GM13976 (cell line): ENCODE results near the gene GLB1L2.

Experiments used
- DNase-seq: peaks from one replicate; pipeline ENCODE4 v3.0.0; 2012; ENCODE audit warnings: low spot score
- CTCF ChIP-seq: IDR thresholded peaks from 2 replicates; pipeline ENCODE4 v1.5.1; 2012; ENCODE audit warnings: borderline replicate concordance, mild to moderate bottlenecking; ENCODE audit not compliant: insufficient read depth; ENCODE audit errors: extremely low read depth, missing control alignments, control extremely low read depth
- in situ Hi-C: fragments of 300-500 bp; cut with MboI; formaldehyde crosslinking; loops from one replicate; pipeline ENCODE4 v1.12.0; 2022; ENCODE audit warnings: low sequenced_read_pairs, mixed read lengths, inconsistent platforms; ENCODE audit not compliant: unreplicated experiment

Gene GLB1L2

GRCh38 chr11:134412203-134413042 lies 80.6 kb downstream of the GLB1L2 start, which contains the start of gene B3GAT1:
Gene B3GAT1 (minus strand): TSS chr11:134412242. CDS start chr11:134387659, 24,583 bp downstream.
- DNase-seq: peak; percentile 49
- in situ Hi-C loops: no loop called here
- no peak for TF ChIP-seq CTCF

- TF ChIP-seq CTCF: no peak
- DNase-seq: peak; percentile 37
- in situ Hi-C loops: no loop called here
Observed at GRCh38 chr11:134413043-134413825, 81.4 kb downstream of the GLB1L2 start.

DNA sequence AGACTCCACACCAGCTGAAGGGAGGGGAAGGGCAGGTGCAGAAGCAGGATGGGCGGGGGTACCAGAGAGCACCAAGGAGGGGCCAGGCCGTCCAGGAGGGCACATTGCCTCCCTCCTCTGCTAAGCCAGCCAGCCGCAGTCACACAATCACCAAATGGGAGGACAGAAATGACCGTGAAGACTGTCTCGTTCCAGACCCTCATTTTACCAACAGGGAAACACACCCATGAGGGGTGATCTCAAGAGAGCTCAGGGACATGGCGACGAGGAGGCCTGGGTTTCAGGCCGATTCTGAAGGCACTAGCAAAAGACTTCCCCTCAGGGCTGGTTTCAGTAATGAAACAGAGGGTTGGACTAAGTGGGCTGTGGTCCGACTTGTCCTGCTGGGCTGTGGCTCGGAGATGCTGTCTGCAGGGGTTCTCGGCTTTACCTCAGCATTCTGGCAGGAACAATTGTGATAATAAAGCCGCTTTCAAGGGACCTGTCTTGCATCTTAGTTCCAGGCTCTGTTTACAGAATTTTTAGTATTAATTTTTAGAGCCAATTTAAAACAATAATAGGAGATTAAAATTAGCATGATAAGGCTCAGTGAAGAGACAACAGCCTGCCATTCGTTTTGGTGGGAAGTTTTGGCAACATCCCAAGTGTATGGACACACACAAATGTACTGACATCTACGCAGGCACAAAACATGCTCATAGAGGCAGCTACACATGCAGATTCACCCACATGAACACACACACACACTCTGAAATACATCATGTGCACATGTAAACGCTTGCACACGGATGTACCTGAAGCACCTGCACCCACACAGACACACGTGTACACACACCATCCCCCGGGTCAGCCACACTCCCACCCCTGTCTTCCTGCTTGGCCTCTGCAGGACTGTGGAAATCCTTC lies 82.3 kb downstream of the GLB1L2 start:
- in situ Hi-C loops: no loop called here
- no peak for TF ChIP-seq CTCF
- DNase-seq: no peak

DNA sequence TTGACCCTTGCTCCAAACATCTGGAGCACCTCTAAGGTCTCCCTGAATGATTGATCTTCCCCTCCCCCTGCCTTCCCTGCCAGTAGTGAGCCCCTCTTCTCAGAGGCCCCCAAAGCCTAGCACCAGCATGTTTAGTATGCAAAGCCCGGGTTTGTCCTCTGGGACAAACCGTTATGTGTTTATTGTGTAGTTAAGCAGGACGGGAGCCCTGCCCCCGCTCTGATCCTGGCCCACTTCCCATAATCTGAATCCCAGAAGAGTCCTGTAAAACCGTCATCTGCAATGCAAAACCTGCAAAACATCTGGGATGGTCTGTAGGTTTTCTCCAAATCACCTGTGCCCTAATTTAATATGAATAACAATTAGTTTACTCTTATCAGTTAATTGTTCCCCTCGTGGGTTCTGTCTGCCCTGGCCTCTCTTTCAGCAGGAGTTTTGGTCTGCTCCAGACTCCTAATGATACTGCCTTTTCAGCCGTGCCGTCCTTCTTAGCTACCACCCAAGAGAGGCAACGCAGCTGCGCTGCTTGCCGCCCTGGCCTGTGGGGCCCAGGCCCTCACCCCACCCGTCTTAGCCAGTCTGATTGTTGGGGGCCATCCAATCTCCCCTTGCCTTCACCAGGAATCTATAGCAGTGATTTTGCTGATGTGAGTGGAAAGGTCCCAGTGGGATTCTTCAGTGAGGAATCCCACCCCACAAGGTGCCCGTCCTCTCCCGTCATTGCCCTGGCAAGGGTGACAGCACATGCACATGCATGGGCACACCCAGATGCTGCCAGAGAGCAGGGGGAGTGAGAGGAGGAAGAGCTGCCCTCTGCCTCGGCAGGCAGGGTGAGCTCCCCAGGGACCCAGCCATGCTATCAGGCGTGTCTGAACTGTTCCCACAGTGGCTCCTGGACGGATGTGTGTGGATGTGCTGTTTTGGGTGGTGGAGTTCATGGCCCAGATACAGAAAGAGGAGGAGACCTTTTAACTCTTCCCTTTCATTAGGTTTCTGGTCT lies 83.3 kb downstream of the GLB1L2 start:
- no peak for DNase-seq
- in situ Hi-C loops: no loop called here
- TF ChIP-seq CTCF: no peak

DNA sequence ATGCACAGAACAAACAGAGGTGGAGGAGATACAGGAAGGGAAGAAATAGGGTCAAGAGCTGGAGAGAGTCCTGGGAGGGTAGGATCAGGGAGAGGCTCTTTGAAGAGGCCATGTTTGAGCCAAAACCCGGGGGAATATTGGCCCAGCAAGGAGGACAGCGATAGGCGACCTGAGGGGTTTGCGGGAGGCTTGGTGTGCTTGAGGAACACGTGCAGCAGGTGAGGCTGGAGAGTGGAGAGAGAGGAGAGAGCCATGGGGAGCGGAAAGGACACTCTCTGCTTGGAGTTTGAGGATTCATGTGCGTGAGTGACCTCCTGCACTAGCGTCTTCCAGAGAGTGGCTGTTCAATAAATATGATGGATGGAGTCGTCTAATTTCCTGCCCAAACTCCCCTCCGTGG lies 84.9 kb downstream of the GLB1L2 start:
- no peak for DNase-seq
- TF ChIP-seq CTCF: no peak
- in situ Hi-C loops: no loop called here
